ENCODE data around the gene RGS11.
"Not testable (repeated sequence)": the region's sequence is repeated elsewhere in the genome, so short reads cannot be mapped to it uniquely, and the experiment has no call there.

- TF ChIP-seq ZC3H10 (CRISPR knock-in tag; IDR thresholded peaks at IDR 0.05); ZFP30 (CRISPR knock-in tag; IDR thresholded peaks at IDR 0.05); ARNTL (CRISPR knock-in tag; IDR thresholded peaks at IDR 0.05; ENCODE audit: borderline replicate concordance, low read depth); PATZ1 (CRISPR knock-in tag; IDR thresholded peaks at IDR 0.05; ENCODE audit: borderline replicate concordance); TOX (CRISPR knock-in tag; IDR thresholded peaks at IDR 0.05; ENCODE audit: borderline replicate concordance); TCF4 (CRISPR knock-in tag; IDR thresholded peaks at IDR 0.05; ENCODE audit: borderline replicate concordance); ZNF565 (CRISPR knock-in tag; conservative IDR thresholded peaks at IDR 0.05; ENCODE audit: low read depth); RARB (CRISPR knock-in tag; IDR thresholded peaks at IDR 0.05): not testable (repeated sequence)
Measured at GRCh38 chr16:267562-267961, 8.2 kb downstream of the RGS11 start.
